HG03135 (cell line): Measurements from ENCODE around the gene DIS3L2.

ENCODE experiments used
- ATAC-seq: cut with Tn5 transposase; IDR thresholded peaks from one replicate; pipeline ENCODE4 v1.9.1; 2021; ENCODE audit warnings: mild to moderate bottlenecking, moderate library complexity; ENCODE audit not compliant: unreplicated experiment

Gene DIS3L2

DNA sequence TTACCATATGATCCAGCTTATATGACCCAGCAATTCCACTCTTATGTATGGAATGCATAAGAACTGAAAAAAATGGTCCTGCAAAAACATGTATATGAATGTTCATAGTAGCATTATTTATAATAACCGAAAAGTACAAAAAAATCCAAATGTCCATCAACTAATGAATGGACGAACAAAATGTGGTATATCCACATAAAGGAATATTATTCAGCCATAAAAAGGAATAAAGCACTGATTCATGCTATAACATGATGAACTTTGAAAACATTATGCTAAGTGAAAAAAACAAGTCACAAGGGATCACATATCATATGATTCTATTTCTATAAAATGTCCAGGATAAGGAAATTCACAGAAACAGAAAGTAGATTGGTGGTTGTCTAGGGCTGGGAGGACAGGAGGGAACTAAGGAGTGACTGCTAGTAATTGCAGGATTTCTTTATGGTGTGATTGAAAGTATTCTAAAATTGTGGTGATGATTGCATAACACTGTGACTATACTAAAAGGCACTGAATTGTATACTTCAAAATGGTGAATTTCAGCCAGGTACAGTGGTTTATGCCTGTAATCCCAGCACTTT is 10.0 kb upstream of the DIS3L2 start:
- no peak for ATAC-seq

DNA sequence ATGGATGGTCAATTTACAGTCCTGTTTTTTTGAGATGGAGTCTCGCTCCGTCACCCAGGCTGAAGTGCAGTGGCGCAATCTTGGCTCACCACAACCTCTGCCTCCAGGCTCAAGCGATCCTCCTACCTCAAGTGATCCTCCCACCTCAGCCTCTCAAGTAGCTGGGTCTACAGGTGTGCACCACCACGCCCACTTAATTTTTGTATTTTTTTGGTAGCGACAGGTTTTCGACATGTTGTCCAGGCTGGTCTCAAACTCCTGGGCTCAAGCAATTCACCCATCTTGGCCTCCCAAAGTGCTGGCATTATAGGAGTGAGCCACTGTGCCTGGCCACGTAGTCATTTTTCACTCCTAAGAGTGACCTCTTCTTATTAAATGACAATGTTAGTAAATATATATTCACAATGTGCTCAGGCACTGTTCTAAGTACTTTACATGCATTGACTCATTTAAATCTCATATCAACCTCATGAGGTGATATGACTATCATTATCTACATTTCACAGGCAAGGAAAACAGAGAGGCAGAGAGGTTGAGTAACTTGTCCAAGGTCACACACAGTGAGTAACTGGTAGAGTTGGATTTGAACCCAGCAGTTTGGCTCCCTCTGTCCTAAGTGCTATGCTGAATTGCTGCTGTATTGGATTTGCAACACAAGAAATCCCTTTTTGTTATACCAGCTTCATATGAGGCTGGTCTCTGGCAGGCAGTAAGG is 5.6 kb upstream of the DIS3L2 start:
- ATAC-seq, result no peak

DNA sequence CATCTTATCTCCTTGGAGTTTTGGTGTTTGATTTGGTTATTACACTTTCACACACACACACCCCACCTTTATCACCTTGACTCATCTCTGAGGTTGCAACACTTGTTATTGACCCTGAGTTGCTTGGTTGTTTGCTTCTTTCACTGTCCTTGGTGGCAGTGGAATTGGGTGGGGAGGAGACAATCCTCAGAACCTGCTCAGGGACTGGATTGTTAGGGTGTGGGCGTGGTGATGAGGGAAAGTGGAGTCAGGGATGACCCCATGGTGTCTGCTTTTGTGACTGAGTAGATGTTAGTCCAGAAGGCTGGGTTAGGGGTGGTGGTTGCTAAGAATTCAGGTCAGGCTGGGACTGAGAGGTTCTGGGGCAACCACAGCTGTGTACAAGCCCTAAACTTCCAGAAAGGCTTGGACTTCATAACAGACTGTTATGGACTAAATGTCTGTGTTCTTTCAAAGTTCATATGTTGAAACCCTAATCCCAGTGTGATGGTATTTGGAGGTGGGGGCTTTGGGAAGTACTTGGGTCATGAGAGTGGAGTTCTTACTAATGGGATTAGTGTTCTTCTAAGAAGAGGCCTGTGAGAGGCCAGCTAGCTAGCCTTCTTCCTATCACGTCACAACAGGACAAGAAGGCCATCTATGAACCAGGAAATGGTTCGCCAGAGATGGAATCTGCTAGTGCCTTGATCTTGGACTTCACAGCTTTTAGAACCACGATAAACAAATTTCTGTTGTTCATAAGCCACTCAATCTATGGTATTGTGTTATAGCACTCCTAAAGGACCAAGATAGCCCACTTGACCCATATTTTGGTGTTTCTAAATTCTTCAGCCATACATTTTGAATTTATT is 3.4 kb upstream of the DIS3L2 start:
- ATAC-seq, result no peak

DNA sequence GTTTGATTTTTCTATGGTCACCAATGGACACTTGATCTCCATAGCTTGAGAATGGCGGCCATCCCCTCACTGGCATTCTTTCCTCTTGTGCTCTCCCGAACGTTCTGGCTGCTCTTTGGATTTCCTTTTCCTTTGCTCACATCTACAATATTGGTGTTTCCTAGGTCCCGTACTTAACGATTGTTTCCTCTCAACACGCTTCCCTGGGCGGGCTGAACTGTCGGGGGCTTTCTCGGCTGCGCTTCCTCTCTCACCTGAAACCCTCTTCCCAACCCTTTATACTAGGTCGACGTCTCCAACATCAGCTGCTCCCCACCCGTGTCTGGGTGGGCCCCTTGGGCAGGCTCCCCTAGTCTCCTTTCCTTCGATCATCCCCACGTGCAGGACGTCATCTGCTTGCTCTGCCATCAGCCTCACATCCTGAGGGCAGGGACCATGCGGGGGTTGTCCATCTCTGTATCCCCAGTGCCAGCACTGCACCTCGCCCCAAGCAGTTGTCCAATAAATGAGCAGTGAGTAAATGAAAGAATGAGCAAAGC is 634 bp upstream of the DIS3L2 start:
- ATAC-seq, result no peak

DNA sequence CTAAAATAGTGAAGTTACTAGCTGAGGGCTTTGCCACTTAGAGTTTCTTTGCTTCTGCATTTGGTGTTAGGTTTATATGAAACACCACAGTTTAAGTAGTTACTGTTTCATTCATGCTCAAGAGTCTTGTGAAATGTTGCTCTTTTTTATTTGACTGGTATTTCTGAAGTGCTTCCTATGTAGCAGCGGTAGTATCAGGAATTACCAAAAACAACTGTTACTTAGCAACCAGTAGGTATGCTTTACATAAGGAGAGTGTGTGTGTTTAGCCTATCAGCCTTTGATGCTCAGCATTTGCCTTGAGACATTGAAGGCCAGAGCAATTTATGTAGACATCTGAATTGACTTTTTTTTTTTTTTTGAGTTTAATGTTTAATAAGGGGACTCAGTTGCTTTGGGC is 3.6 kb downstream of the DIS3L2 start:
- ATAC-seq, result no peak

DNA sequence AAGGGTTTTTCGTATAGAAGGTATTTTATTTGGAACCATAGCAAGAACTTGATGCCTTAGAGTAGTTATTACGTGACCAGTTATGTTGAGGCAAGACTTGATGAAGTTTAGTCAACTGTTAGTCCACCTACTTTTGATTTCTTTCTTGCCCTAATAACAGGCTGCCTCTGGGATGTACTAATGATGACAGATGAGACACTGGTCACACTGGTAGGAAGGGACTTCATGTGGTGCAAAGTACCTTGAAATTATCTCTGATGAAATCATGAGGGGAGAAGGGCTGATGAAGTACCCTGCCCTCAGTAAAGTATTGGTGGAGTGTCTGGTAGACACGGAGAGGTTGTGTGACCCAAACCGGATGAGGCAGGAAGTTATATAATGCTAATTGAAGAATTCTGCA is 5.4 kb downstream of the DIS3L2 start:
- ATAC-seq, result no peak

DNA sequence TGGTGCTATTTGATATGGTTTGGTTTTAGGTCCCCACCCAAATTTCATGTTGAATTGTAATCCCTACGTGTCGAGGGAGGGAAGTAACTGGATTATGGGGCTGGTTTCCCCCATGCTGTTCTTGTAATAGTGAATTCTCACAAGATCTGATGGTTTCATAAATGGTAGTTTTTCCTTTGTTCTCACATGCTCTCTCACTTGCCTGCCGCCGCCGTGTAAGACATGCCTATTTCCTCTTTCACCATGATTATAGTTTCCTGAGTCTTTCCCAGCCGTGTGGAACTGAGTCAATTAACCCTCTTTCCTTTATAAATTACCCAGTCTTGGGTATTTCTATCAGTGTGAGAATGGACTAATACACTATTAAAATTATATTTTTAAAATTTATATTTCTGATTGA is 7.3 kb downstream of the DIS3L2 start:
- no peak for ATAC-seq

DNA sequence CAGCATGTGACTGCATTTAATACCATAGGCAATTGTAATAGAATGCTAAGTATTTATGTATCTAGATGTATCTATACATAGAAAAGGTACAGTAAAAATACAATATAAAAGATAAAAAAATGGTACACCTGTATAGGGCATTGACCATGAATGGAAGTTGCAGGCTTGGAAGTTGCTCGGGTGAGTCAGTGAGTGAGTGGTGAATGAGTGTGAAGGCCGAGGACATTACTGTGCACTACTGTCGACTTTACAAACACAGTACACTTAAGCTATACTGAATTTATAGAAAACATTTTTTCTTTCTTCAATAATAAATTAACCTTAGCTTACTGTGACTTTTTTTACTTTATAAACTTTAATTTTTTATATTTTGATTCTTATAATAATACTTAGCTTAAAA is 8.9 kb downstream of the DIS3L2 start:
- no peak for ATAC-seq

DNA sequence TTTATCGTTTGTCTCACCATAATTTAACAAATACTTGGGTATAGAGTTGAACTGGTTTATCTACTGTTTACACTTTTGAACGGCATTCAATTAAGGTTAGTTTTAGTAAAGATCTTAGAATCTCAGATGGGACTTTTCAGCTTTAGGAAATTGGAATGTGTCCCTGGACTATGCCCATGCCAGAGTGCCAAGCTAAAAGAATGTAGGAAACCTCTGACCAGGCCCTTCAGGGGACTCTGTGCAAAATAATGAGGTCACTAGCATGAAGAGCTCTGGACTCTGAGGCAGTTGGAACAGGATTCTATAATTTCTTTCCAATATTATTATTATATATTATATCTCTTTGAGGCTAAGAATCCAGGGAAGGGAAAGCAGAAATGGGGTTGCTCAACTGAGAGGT is 13.5 kb downstream of the DIS3L2 start:
- ATAC-seq, result no peak

DNA sequence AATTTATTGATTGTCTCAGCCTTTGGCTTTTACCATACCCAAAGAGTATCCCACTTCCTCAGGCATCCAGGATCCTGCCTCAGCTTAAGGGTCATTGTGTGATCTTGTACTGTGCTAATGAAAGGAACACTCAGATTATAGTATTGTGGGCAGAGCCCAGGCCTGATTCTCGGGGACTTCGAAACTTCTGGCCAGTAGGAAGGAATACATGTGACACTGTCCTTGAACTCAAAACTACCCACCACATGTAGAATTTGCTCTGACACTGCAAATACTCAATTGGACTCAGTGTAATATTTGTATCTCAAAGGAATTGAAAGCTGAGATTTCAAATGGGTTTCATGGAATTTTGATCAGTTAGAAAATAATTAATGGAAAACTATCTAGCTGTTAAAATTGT is 15.9 kb downstream of the DIS3L2 start:
- ATAC-seq, result no peak

DNA sequence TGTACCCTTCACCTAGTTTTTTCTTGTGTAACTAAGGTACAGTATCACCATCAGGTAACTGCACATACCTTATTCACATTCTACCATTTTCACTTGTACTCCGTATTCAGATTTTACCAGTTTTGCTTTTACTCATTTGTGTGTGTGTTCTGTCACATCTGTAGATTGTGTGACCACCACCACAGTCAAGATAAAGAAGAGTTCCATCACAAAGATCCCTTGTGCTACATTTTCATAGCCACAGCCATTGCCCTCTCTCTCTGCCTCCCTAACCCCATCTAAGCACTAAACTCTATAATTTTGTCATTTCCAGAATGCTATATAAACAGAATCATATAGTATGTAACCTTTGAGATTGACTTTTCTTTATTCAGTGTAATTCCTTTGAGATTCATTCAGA is 23.5 kb downstream of the DIS3L2 start:
- no peak for ATAC-seq

DNA sequence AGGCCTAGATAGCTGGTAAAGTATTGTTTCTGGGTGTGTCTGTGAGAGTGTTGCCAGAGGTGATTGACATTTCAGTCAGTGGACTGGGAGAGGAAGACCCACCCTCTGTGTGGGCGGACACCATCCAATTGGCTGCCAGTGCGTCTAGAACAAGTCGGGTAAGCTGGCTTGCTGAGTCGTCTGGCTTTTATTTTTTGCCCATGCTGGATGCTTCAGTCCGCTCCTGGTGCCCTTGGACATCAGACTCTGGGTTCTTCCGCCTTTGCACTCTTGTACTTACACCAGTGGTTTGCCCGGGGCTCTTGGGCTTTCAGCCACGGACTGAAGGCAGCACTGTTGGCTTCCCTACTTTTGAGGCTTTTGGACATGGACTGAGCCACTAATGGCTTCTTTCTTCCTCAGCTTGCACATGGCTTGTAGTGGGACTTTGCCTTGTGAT is 24.3 kb downstream of the DIS3L2 start:
- ATAC-seq, result no peak

DNA sequence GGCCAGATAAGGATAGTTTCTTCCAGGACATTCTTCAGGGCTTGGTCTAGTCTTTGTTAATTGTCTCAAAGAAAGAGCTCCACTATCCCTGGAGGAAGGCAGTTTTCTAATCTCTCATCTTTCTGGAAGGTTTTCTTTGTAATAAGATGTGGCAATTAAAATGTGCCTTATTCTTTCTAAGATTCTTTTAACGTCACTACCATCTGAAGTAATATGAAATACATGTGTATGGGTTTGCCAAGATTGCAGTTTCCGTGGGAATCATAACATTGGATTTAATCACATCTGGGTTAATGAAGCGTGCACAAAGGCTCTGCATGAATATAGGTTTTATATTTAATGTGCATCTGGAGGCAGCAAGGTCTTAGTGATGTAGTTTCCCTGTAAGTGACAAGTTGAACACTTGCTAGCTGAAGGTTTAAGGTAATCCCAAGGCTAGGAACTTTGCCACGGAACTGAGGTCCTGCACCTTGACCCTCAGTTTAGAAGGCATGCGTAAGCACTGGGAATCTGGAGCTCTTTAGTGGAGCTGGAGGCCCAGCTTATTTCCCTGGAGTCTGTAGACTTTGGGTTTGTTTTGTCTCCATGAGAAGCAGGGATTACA is 25.7 kb downstream of the DIS3L2 start:
- no peak for ATAC-seq

DNA sequence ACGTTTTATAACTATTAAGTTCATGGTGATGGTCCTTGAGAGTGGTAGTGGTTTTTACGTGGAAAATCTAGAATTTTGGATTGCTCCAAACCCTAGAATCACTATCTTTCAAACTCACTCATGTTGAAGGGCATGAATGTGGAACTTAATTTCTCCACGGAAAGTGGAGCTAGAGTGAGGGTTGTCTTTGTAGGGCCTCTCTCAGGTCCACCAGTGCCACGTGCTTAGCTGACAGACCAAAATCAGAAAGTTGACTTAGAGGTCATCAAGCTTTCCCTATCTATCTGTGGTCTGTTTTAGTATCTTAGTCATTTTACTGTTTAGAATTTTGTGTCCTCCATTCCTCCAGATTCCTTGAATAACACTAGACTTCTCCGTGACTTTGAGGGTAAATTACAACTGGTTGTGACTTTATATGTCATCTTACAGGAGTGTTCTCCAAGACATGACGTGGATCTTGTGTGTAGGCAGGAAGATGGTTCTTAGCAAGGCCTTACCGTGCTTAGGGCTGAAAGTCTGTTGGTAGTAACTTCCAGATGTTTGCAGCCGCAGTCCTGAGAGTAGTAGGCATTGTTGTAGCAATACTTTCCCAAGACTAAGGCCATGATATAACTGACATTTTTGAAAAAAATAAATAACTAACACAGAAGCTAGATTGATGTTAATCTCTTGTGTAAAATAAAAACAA is 26.8 kb downstream of the DIS3L2 start:
- no peak for ATAC-seq

DNA sequence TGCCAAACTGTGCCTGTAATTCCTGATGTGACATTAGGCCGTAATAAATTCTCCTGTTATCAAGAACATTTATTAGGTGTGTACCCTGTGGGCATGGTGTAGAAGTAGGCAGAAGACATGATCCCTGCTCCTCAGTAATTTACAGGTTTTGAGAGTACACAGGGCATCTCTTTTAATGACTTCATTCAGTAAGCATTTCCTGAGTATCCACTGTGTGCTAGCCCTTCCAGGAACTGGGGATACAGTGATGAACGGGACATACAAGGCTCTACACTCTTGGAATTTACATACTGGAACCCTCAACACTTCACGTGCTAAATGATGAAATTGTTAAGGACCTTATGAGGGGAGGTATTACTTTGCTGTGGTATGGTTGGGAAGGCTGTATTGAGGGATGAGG is 30.2 kb downstream of the DIS3L2 start:
- no peak for ATAC-seq

DNA sequence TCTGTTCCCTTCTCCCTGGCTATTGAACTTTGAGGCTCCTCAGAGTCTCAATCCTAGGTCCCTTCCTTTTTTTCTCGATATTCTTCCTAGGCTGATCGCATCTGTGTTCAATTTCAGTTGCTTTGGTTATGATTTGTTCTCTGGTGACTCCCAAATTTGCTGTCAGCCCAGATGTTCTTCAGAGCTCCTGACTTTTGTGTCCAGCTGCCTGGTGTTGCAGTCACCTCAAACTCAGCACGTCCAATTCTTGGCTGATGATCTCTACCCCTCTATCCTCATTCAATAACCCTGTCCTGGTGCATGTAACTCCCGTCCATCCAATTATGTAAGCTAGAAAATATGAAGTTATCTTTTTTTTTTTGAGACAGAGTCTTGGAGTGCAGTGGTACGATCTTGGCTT is 31.4 kb downstream of the DIS3L2 start:
- ATAC-seq, result no peak

DNA sequence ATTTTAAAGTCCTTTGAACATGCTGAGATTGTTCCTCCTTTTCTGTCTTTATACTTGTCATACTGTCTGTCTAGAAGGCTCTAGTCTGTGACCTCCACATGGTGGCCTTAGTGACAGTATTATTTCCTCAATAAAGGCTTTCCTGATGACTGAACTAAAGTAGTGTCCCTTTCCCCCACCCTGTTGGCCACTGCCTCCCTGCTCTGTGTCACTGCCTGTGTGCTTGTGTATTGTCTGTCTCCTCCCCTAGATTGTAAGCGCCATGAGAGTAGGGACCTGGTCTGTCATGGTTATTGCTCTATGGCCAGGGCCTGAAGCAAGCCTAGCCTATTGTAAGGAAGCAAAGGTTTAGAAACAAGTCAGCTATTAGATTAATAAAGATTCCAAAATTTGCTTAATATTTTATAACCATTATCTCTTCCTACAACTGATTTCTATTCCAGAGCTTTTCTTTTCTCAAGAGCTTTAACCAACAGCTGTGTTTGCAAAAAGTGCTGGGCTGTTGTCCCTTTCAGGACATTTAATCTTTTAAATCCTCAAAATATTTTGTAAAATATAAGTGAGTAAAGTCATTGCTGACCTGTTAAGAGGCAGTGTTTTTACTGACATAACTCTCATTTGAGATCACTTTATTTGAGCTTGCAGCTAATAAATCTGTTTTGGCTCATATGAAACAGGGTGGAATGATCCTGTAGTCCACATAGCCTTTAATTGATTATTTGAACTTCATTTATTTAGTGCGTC is 35.5 kb downstream of the DIS3L2 start:
- no peak for ATAC-seq

DNA sequence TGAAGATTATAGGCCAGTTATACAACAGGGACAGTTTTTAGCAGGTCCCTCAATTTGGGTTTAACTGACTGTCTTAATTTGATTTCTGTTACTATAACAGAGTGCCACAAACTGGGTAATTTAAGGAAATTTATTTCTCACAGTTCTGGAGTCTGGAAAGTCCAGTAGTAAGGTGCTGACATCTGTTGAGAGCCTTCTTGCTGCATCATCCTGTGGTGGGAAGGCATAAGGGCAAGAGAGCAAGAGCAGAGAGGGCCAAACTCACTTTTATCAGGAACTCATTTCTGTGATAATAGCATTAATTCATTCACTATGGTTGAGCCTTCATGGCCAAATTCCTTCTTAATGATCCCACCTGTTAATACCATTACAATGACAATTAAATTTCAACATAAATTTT is 36.5 kb downstream of the DIS3L2 start:
- no peak for ATAC-seq

DNA sequence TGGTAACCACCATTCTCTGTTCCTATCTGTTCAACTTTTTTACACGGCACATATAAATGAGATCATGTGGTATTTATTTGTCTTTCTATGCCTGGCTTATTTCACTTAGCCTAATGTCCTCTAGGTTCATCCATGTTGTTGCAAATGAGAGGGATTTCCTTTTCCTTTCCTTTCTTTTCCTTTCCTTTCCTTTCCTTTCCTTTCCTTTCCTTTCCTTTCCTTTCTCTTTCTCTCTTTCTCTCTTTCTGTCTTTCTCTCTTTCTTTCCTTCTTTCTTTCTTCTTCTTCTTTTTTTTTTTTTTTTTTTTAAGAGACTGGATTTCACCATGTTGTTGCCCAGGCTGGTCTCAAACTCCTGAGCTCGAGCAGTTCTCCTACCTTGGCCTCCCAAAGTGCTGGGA is 38.9 kb downstream of the DIS3L2 start:
- ATAC-seq, result no peak

DNA sequence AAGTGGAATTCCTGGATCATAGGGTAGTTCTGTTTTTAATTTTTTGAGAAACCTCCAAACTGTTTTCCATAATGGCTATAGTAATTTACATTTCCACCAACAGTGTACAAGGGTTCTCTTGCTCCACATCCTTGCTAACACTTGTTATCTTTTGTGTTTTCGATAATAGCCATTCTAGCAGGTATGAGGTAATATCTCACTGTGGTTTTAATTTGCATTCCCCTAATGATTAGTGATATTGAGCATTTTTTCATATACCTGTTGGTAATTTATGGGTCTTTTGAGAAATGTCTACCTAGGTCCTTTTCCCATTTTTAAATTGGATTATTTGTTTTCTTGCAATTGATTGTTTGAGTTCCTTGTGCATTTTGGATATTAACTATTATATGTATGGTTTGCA is 39.6 kb downstream of the DIS3L2 start:
- ATAC-seq, result no peak
